Measurements from ENCODE around the gene ACAP3.

DNA sequence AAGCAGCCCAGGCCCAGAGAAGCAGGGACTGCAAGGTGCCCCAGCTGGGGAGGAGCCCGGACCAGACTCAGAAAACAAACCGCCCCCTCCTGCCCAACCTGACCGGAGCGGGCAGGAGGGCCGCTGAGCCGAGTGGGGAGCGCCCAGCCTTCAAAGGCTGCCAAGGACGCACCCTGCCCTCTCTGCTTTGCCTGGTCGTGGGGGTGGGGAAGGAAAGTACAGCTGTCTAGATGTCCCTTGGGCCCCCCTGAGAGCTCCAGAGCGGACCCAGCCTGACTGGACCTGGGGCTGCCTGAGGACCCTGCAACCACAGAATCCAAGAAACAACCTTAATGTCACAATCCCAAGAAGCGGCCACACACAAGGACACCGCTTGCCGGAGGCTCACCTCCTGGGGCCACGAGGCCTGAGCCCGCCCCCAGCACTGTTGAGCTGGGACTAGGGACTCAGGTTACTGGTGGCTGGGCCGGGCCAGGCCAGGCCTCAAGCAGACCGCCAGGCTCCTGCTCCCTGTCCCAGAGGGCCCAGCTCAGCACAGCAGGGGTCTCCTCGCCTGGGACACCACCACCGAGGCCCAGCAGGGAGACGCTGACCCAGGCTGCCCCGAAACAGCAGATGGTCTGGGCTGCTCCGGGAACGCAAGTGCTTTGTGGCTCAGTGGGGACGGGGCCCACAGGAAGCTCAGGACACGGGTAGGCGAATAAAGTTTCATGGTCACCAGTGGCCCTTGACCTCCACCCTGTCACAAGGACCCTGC, 40.1 kb upstream of the ACAP3 start:
- TF ChIP-seq REST (IDR thresholded peaks at IDR 0.05; ENCODE audit: unreplicated experiment) = no peak
- no peak for TF ChIP-seq EZH2phosphoT487 (IDR thresholded peaks at IDR 0.05; ENCODE audit: unreplicated experiment)
- no peak for TF ChIP-seq POLR2AphosphoS5 (IDR thresholded peaks at IDR 0.05; ENCODE audit: low read depth)
- TF ChIP-seq CTCF (conservative IDR thresholded peaks at IDR 0.05; ENCODE audit: low read depth in 2 of 2) = no peak
- TF ChIP-seq EZH2 (IDR thresholded peaks at IDR 0.05; ENCODE audit: low read depth, unreplicated experiment) = no peak
- no peak for TF ChIP-seq STAT1 (IDR thresholded peaks at IDR 0.05; ENCODE audit: unreplicated experiment)
- TF ChIP-seq CREB1 (CRISPR knock-in tag; IDR thresholded peaks at IDR 0.05; ENCODE audit: low read depth) = no peak
- TF ChIP-seq NANOG (IDR thresholded peaks at IDR 0.05; ENCODE audit: borderline replicate concordance) = no peak
- TF ChIP-seq JUNB (IDR thresholded peaks at IDR 0.05; ENCODE audit: unreplicated experiment) = no peak
- TF ChIP-seq ZNF331 (CRISPR knock-in tag; IDR thresholded peaks at IDR 0.05; ENCODE audit: low read depth) = no peak

Measured in GM23338 (cell line).